Parathyroid adenoma (tissue), 2 donors: Measurements from ENCODE around the gene RPL10A.

Experiments used
- H2AFZ ChIP-seq: fragments of 300-600 bp; sonication (generic); one replicate; pipeline ENCODE4 v1.7.0; 2017; ENCODE audit warnings: antibody characterized with exemption, mild to moderate bottlenecking
- H3K27ac ChIP-seq: fragments of 300-600 bp; sonication (generic); one replicate; pipeline ENCODE4 v1.7.0; 2017
- H3K27me3 ChIP-seq: fragments of 300-600 bp; sonication (generic); one replicate; pipeline ENCODE4 v1.7.0; 2017; ENCODE audit warnings: low read length; ENCODE audit not compliant: control insufficient read depth, insufficient read depth
- H3K36me3 ChIP-seq: fragments of 300-600 bp; sonication (generic); one replicate; pipeline ENCODE4 v1.7.0; 2017; ENCODE audit warnings: low read length; ENCODE audit not compliant: control insufficient read depth, insufficient read depth
- H3K4me1 ChIP-seq: fragments of 300-600 bp; sonication (generic); one replicate; pipeline ENCODE4 v1.7.0; 2017; ENCODE audit warnings: control low read depth
- H3K4me2 ChIP-seq: fragments of 300-600 bp; sonication (generic); one replicate; pipeline ENCODE4 v1.7.0; 2017; ENCODE audit warnings: low read length
- H3K4me3 ChIP-seq: fragments of 300-600 bp; sonication (generic); one replicate; pipeline ENCODE4 v1.7.0; 2017; ENCODE audit warnings: low read depth, low read length
- H3K79me2 ChIP-seq: fragments of 300-600 bp; sonication (generic); one replicate; pipeline ENCODE4 v1.7.0; 2017; ENCODE audit warnings: control low read depth
- H3K9ac ChIP-seq: fragments of 300-600 bp; sonication (generic); one replicate; pipeline ENCODE4 v1.7.0; 2017; ENCODE audit warnings: mild to moderate bottlenecking
- H3K9me3 ChIP-seq: fragments of 300-600 bp; sonication (generic); one replicate; pipeline ENCODE4 v1.7.0; 2017; ENCODE audit warnings: low read length; ENCODE audit not compliant: control insufficient read depth
- TF ChIP-seq, protein P1 (sequence below): fragments of 300-600 bp; sonication (generic); IDR thresholded peaks from one replicate; pipeline ENCODE4 v1.7.0; 2017; ENCODE audit warnings: antibody characterized with exemption, mild to moderate bottlenecking
- donor health status: primary hyperparathyroidism.

Gene RPL10A

DNA sequence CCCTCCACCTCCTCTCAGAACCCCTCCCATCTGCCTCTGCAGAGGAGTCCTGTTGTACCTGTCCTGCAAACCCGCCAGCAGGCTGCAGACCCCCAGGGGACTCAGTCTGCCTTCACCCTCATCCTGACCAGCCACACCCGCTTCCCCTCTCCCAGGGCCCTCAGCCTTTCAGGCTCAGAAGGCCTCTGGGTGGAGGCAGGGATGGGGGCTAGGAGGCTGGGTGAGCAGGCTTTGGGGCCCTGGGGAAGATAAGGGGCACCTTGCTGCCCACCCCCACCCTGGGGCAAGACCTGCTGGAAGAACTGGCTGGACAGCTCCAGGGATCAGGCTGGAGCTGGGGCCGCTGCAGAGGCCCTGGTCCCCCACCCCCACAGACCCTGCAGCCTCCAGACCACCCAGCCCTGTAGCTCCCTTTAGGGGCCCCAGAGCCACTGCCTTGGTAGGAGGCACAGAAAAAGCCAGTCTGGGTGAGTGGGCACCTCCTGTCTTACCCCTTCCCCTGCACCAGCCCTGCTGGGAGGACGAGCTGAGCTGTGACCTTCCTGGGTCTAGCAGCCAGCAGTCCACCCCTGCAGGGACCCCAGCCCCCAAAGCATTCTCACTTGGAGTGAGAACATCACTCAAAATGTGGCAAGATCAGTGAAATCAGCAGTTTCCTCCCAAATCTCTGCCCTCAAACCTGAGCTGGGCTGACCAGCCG lies 23.5 kb downstream of the RPL10A start:
- Histone ChIP-seq H3K9ac (no peak overlapping the region), H3K4me3 (no peak overlapping the region), H3K4me2 (no peak overlapping the region), H3K27ac (peak overlapping the region; percentile 42), H3K27me3 (no peaks in the 10 kb centered on the region), H3K36me3 (no peaks in the 10 kb centered on the region), H3K4me1 (peaks cover 61% of the 10 kb centered on the region), H2AFZ (no peak overlapping the region), H3K79me2 (peaks cover 5% of the 10 kb centered on the region), H3K9me3 (no peaks in the 10 kb centered on the region)
- TF ChIP-seq, protein P1, sequence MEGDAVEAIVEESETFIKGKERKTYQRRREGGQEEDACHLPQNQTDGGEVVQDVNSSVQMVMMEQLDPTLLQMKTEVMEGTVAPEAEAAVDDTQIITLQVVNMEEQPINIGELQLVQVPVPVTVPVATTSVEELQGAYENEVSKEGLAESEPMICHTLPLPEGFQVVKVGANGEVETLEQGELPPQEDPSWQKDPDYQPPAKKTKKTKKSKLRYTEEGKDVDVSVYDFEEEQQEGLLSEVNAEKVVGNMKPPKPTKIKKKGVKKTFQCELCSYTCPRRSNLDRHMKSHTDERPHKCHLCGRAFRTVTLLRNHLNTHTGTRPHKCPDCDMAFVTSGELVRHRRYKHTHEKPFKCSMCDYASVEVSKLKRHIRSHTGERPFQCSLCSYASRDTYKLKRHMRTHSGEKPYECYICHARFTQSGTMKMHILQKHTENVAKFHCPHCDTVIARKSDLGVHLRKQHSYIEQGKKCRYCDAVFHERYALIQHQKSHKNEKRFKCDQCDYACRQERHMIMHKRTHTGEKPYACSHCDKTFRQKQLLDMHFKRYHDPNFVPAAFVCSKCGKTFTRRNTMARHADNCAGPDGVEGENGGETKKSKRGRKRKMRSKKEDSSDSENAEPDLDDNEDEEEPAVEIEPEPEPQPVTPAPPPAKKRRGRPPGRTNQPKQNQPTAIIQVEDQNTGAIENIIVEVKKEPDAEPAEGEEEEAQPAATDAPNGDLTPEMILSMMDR = no peak

DNA sequence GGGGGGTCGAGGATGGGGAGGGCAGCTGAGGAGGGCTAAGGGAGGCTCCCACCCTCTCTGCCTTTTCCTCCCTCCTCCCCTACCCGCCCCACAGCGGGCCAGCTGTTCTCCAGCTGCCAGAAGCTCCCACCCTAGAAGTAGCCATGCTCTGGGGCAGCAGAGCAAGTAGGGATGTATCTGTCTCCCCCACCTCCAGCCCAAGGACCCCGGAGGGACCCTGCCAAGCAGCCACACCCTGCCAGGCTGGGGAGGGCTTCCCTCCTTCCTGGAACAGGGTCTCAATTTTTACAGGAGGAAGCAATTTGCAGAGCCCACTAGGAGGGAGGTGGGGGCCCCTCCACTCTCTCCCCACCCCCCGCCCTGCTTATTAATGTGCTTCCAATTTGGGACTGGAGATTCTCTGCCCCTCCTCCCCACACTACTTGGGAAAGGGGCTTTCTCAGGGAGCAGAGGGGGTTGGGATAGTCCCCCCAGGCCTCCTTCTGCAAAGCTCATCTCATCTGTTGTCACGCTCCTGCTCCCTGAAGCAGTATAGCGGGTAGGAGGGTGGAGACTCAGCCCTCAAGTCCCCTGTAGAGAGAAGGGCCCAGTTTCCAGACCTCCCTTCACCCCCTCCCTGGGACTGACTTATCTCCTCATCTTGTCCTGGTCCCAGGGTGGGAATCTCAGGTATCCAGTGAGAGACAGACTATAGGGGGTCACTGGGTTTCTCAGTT lies 24.2 kb downstream of the RPL10A start:
- Histone ChIP-seq H3K4me3 (no peak overlapping the region), H3K9ac (no peak overlapping the region), H3K27me3 (no peaks in the 10 kb centered on the region), H3K4me2 (no peak overlapping the region), H3K9me3 (no peaks in the 10 kb centered on the region), H3K79me2 (peaks cover 5% of the 10 kb centered on the region), H3K36me3 (no peaks in the 10 kb centered on the region), H2AFZ (no peak overlapping the region), H3K27ac (peak overlapping the region; percentile 42), H3K4me1 (peaks cover 59% of the 10 kb centered on the region)
- TF ChIP-seq, protein P1 = no peak

DNA sequence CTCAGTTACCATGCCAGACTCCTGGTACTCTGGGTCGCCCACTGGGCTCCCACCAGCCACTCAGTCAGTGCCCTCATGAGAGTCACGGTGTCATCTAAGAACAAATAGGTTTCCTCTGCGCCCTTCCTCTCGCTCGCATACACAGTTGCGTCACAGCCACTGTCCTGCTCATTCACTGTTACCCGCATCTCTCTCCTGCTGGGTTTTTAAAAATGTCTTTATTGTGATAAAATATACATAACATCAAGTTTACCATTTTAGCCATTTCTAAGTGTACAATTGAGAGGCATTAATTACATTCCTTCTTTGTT lies 24.7 kb downstream of the RPL10A start:
- Histone ChIP-seq H3K4me3 (no peak overlapping the region), H3K79me2 (peaks cover 9% of the 10 kb centered on the region), H3K4me1 (peaks cover 61% of the 10 kb centered on the region), H3K9me3 (no peaks in the 10 kb centered on the region), H3K27ac (peak overlapping the region; percentile 42), H3K9ac (no peak overlapping the region), H3K27me3 (no peaks in the 10 kb centered on the region), H2AFZ (no peak overlapping the region), H3K4me2 (no peak overlapping the region), H3K36me3 (no peaks in the 10 kb centered on the region)
- TF ChIP-seq, protein P1 = no peak

DNA sequence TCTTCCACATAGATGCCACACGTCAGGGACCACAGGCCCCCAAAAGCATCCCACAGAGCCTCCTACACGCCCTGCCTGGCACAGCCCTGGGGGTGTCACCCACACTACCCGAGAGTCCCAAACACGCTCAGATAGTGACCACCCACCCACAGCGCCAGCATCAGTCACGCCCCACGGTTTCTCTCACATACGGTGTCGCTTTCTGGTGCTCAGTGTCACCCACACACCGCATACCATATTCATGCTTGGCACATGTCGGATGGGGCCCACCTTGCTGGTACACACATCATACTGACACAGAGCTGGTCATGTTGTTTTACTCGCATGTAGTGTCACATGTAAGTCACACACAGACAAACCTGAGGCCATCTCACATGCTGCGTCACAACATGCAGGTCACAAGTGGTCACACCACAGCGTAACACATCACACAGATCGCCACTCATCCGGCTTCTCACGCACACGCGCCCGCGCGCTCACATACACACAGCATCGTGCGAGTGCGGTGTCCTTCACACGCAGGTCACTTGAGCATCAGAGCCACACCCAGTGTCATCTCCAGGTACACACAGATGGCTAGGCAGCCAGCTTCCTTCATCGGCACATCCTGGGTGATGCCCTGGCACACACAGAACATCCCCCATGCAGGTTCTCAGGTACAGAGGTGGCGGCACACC lies 25.2 kb downstream of the RPL10A start:
- H2AFZ ChIP-seq = no peak overlapping the region
- H3K4me3 ChIP-seq = no peak overlapping the region
- H3K4me2 ChIP-seq = no peak overlapping the region
- H3K36me3 ChIP-seq = no peaks in the 10 kb centered on the region
- H3K79me2 ChIP-seq = peaks cover 9% of the 10 kb centered on the region
- H3K9ac ChIP-seq = no peak overlapping the region
- H3K27me3 ChIP-seq = no peaks in the 10 kb centered on the region
- peak overlapping the region; percentile 42 for H3K27ac ChIP-seq
- H3K9me3 ChIP-seq = no peaks in the 10 kb centered on the region
- H3K4me1 ChIP-seq = peaks cover 59% of the 10 kb centered on the region
- TF ChIP-seq, protein P1 = no peak
